ENCODE results near the gene CD38.

GRCh38 chr4:15756361-15756861 lies 21.7 kb upstream of the CD38 start:
- TF ChIP-seq CTCF (IDR thresholded peaks at IDR 0.05): no peak
- TF ChIP-seq POLR2A (IDR thresholded peaks at IDR 0.05): no peak
